T-helper 2 cell treated with Interferon-gamma antibody and Interleukin-4, amounts not matched to agents 100 ng/mL and 5 ng/mL, for 36 hours (primary cell): ENCODE data around the gene CEMIP. TPM values are rescaled to one million over a fixed set of nuclear protein-coding genes. Genes with fewer than 3 reads are reported as not detected.

ENCODE experiments used
- intact Hi-C: fragments of 100-400 bp; cut with micrococcal nuclease; formaldehyde crosslinking; loops from one replicate; pipeline ENCODE4 v1.15.1; 2023
- total RNA-seq: library from RNA; stranded (reverse); gene quantifications from 2 replicates; pipeline ENCODE4 v1.2.3, GENCODE V29; 2022

The CEMIP gene
- total RNA-seq = 0.91 TPM in 2 replicates

- intact Hi-C loops = loop anchor here (5.0 kb wide), 2 partner anchors 82 to 212 kb away; partner anchors contain the start of gene ABHD17C
These were observed at the start of gene CEMIP for GRCh38 chr15:80778964-80779657. Gene CEMIP (plus strand): TSS chr15:80779370. CDS start chr15:80873880, 94,510 bp downstream.

GRCh38 chr15:80730387-80730786, 48.8 kb upstream of the CEMIP start:
- intact Hi-C loops = no loop called here

- intact Hi-C loops = no loop called here
These were observed 48.2 kb upstream of the CEMIP start for GRCh38 chr15:80730926-80731325.

- intact Hi-C loops = no loop called here
These were observed 47.0 kb upstream of the CEMIP start for GRCh38 chr15:80732167-80732566.

- intact Hi-C loops = no loop called here
These were observed 46.4 kb upstream of the CEMIP start for GRCh38 chr15:80732818-80733217.

GRCh38 chr15:80733460-80733859, 45.7 kb upstream of the CEMIP start:
- intact Hi-C loops = no loop called here

- intact Hi-C loops = no loop called here
These were observed 43.8 kb upstream of the CEMIP start for GRCh38 chr15:80735344-80735743.

- intact Hi-C loops = no loop called here
These were observed 42.6 kb upstream of the CEMIP start for GRCh38 chr15:80736560-80736959.

- intact Hi-C loops = no loop called here
These were observed 39.3 kb upstream of the CEMIP start for GRCh38 chr15:80739919-80740318.

- intact Hi-C loops = no loop called here
These were observed 37.1 kb upstream of the CEMIP start for GRCh38 chr15:80742081-80742480.

- intact Hi-C loops = no loop called here
These were observed 35.9 kb upstream of the CEMIP start for GRCh38 chr15:80743189-80743833.

- intact Hi-C loops = no loop called here
These were observed 34.8 kb upstream of the CEMIP start for GRCh38 chr15:80744415-80744814.

GRCh38 chr15:80744826-80745225, 34.3 kb upstream of the CEMIP start:
- intact Hi-C loops = no loop called here

GRCh38 chr15:80745888-80746287, 33.3 kb upstream of the CEMIP start:
- intact Hi-C loops = no loop called here

GRCh38 chr15:80747317-80748053, 31.7 kb upstream of the CEMIP start:
- intact Hi-C loops = no loop called here

- intact Hi-C loops = no loop called here
These were observed 29.6 kb upstream of the CEMIP start for GRCh38 chr15:80749589-80749988.

GRCh38 chr15:80750575-80750974, 28.6 kb upstream of the CEMIP start:
- intact Hi-C loops = no loop called here

- intact Hi-C loops = no loop called here
These were observed 27.0 kb upstream of the CEMIP start for GRCh38 chr15:80752204-80752603.

- intact Hi-C loops = no loop called here
These were observed 26.0 kb upstream of the CEMIP start for GRCh38 chr15:80753161-80753560.

GRCh38 chr15:80754014-80754413, 25.2 kb upstream of the CEMIP start:
- intact Hi-C loops = no loop called here

- intact Hi-C loops = no loop called here
These were observed 23.3 kb upstream of the CEMIP start for GRCh38 chr15:80755885-80756284.

- intact Hi-C loops = no loop called here
These were observed 20.9 kb upstream of the CEMIP start for GRCh38 chr15:80758130-80758745.
